CD4-positive, alpha-beta T cell treated with Interleukin-17A for 1 hour (primary cell): ENCODE results near the gene SEMA6B.

Experiments
- DNase-seq: peaks from one replicate; pipeline ENCODE4 v3.0.0-alpha.2; 2020

Gene SEMA6B

GRCh38 chr19:4522291-4523002, 37.0 kb downstream of the SEMA6B start:
- no peak for DNase-seq

GRCh38 chr19:4521888-4522242, 37.6 kb downstream of the SEMA6B start:
- DNase-seq = no peak

GRCh38 chr19:4521170-4521887, 38.2 kb downstream of the SEMA6B start:
- no peak for DNase-seq

GRCh38 chr19:4519521-4520277, 39.8 kb downstream of the SEMA6B start:
- DNase-seq = no peak

GRCh38 chr19:4519172-4519496, 40.4 kb downstream of the SEMA6B start:
- no peak for DNase-seq

- no peak for DNase-seq
Observed at GRCh38 chr19:4518345-4519171, 40.9 kb downstream of the SEMA6B start, which contains the start of gene PLIN4. PLIN4 (minus strand) TSS chr19:4518486; CDS start chr19:4518272, 214 bp downstream.

- DNase-seq = no peak
Observed at GRCh38 chr19:4517451-4518057, 41.9 kb downstream of the SEMA6B start.

GRCh38 chr19:4516939-4517300, 42.6 kb downstream of the SEMA6B start:
- no peak for DNase-seq

- DNase-seq = no peak
Observed at GRCh38 chr19:4516199-4516938, 43.1 kb downstream of the SEMA6B start.

- DNase-seq = no peak
Observed at GRCh38 chr19:4515732-4516131, 43.8 kb downstream of the SEMA6B start.

GRCh38 chr19:4513248-4513647, 46.2 kb downstream of the SEMA6B start:
- no peak for DNase-seq

- no peak for DNase-seq
Observed at GRCh38 chr19:4512070-4512469, 47.4 kb downstream of the SEMA6B start.

- no peak for DNase-seq
Observed at GRCh38 chr19:4511300-4512054, 48.0 kb downstream of the SEMA6B start.

- DNase-seq = no peak
Observed at GRCh38 chr19:4510435-4511255, 48.8 kb downstream of the SEMA6B start.

GRCh38 chr19:4508698-4509097, 50.8 kb downstream of the SEMA6B start:
- no peak for DNase-seq

GRCh38 chr19:4507804-4508203, 51.7 kb downstream of the SEMA6B start:
- DNase-seq = no peak

GRCh38 chr19:4507150-4507452, 52.4 kb downstream of the SEMA6B start:
- no peak for DNase-seq

- no peak for DNase-seq
Observed at GRCh38 chr19:4506449-4507149, 52.9 kb downstream of the SEMA6B start.

GRCh38 chr19:4505570-4506448, 53.7 kb downstream of the SEMA6B start:
- no peak for DNase-seq
